ENCODE data around the gene GRM8.

DNA sequence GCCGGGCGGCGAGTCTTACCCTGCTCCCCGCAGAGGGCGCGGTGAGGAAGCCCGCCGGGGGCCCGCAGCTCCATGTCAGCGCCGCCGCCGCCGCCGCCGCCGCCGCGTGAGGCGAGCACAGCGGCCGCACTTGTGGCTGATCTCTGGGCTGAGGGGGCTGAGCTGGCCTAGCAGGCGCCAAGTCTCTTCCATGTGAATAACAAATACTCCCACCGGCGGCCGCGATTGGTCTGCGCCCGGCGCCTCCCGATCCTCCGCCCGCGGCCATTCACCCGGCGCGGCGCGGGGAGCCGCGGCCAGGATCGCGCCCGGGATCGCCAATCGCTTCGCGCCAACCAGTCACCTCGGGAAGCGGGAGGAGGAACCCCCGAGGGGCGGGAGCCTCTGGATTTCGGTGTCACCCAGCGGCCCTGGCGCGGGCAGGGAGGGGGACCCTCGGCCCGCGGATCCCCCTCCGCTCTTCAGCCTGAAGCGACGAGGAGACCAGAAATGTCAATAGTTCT is at the start of gene GRM8:
- no peak for TF ChIP-seq CTCF (IDR thresholded peaks at IDR 0.05; ENCODE audit: low read length)
- no peak for TF ChIP-seq EZH2 (IDR thresholded peaks at IDR 0.05; ENCODE audit: borderline replicate concordance, low read length)
